Astrocyte (in vitro differentiated cells and primary cell): ENCODE results near the gene SPNS3.

ENCODE experiments used
- CTCF ChIP-seq: IDR thresholded peaks from 2 replicates; pipeline ENCODE4 v1.5.1; 2011; ENCODE audit warnings: low read depth, mild to moderate bottlenecking, inconsistent platforms, low read length, moderate library complexity; ENCODE audit not compliant: insufficient read depth
- EZH2 ChIP-seq: IDR thresholded peaks from 2 replicates; pipeline ENCODE4 v1.6.1; 2012; ENCODE audit warnings: mild to moderate bottlenecking, low read length, inconsistent platforms; ENCODE audit not compliant: insufficient read depth

- no peak for TF ChIP-seq CTCF
- TF ChIP-seq EZH2, result no peak
Measured at GRCh38 chr17:4487296-4487695, 53.6 kb downstream of the SPNS3 start.
